Activated T-helper 1 cell treated with anti-CD3 and anti-CD28 coated beads, Interleukin-12 subunit alpha, Interleukin-12 subunit beta, Interleukin-2, Interleukin-4 antibody, amounts not matched to agents 30 ng/mL and 10 ng/mL and 1 ng/mL, durations not matched to agents 14 hours and 24 hours and 36 hours (primary cell): ENCODE results near the gene UNC5A. TPM values are rescaled to one million over a fixed set of nuclear protein-coding genes. Genes with fewer than 3 reads are reported as not detected.

Source experiments
- DNase-seq: peaks from one replicate; pipeline ENCODE4 v3.0.0; 2021; ENCODE audit warnings: low spot score
- H3K27ac Mint-ChIP-seq: one replicate; pipeline ENCODE4 v1.8.0; 2021; ENCODE audit warnings: mild to moderate bottlenecking, mixed read lengths
- H3K27me3 Mint-ChIP-seq: one replicate; pipeline ENCODE4 v1.8.0; 2022; ENCODE audit warnings: mild to moderate bottlenecking, moderate library complexity, mixed read lengths; ENCODE audit not compliant: insufficient read depth
- H3K36me3 Mint-ChIP-seq: one replicate; pipeline ENCODE4 v1.8.0; 2021; ENCODE audit warnings: low read depth, mixed read lengths
- H3K4me1 Mint-ChIP-seq: one replicate; pipeline ENCODE4 v1.8.0; 2021; ENCODE audit warnings: low read depth, mixed read lengths
- H3K4me3 Mint-ChIP-seq: one replicate; pipeline ENCODE4 v1.8.0; 2021; ENCODE audit warnings: mild to moderate bottlenecking, moderate library complexity, mixed read lengths
- H3K9me3 Mint-ChIP-seq: one replicate; pipeline ENCODE4 v1.8.0; 2021; ENCODE audit warnings: mixed read lengths
- intact Hi-C: fragments of 100-400 bp; cut with micrococcal nuclease; formaldehyde crosslinking; loops from one replicate; pipeline ENCODE4 v1.15.1; 2024
- total RNA-seq: library from RNA; stranded (reverse); gene quantifications from 2 replicates; pipeline ENCODE4 v1.2.3, GENCODE V29; 2022

The UNC5A gene
- total RNA-seq, 1 donor from 2014 or later = not detected

DNA sequence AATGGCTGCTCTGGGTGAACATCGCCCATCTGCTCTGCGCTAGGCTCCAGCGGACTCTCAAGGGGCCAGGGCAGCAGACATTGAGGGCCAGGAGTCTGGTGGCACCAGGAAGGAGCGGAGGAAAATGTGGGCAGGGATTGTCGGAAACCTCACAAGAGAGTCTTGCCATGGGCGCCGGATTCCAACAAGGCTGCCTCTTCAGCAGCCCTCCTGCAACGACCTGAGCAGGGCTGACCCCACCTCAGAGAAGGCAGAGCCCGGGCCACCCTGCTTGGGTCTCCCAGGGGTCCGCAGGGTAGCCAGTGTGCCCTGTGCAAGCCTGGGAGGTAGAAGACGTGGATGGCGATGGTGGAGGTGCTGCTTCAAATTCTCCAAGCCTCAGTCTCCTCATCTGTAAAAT is 11.4 kb upstream of the UNC5A start:
- no peaks in the 10 kb centered on the region for H3K36me3 Mint-ChIP-seq
- H3K27ac Mint-ChIP-seq = no peak overlapping the region
- intact Hi-C loops = no loop called here
- H3K9me3 Mint-ChIP-seq = no peaks in the 10 kb centered on the region
- no peaks in the 10 kb centered on the region for H3K4me1 Mint-ChIP-seq
- H3K27me3 Mint-ChIP-seq = peaks cover 17% of the 10 kb centered on the region
- no peak for DNase-seq
- H3K4me3 Mint-ChIP-seq = no peak overlapping the region

DNA sequence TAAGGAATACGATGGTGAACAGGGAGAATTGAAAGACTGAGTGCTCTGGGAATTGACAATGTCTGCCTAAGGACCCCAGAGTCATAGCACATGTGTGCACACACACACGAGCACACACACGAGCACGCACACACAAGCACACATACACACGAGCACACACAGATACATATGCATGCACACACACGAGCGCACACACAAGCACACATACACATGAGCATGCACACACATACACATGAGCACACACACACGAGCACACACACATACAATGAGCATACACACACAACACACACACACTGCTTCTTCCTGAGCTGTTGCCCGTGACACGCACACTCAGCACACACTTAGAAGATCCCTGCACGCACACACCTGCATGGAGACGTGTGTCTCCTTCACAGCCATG is 10.9 kb upstream of the UNC5A start:
- H3K4me3 Mint-ChIP-seq = no peak overlapping the region
- no peaks in the 10 kb centered on the region for H3K36me3 Mint-ChIP-seq
- H3K27me3 Mint-ChIP-seq = peaks cover 17% of the 10 kb centered on the region
- intact Hi-C loops = no loop called here
- no peaks in the 10 kb centered on the region for H3K4me1 Mint-ChIP-seq
- no peak overlapping the region for H3K27ac Mint-ChIP-seq
- DNase-seq = no peak
- H3K9me3 Mint-ChIP-seq = no peaks in the 10 kb centered on the region

DNA sequence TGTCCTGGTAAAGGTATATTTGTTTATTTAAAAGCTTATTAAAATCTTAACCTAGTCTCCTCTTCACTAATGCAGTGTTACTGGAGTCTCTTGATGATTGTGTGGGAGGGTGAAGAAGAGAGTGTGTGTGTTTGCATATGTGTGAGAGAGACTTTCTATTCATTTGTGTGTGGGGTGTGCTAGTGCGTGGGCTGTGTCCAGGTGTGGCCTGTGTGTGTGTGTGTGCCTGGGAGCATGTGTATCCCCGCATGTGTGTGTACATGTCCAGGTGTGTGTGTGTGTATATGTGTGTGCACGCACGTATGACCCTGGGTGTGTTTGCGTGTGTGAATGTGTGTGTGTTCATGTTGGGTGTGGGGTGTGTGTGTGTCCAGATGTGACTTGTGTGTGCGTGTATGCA is 10.3 kb upstream of the UNC5A start:
- no peaks in the 10 kb centered on the region for H3K36me3 Mint-ChIP-seq
- H3K9me3 Mint-ChIP-seq = no peaks in the 10 kb centered on the region
- intact Hi-C loops = no loop called here
- H3K27ac Mint-ChIP-seq = no peak overlapping the region
- no peaks in the 10 kb centered on the region for H3K4me1 Mint-ChIP-seq
- DNase-seq = no peak
- H3K27me3 Mint-ChIP-seq = peaks cover 17% of the 10 kb centered on the region
- H3K4me3 Mint-ChIP-seq = no peak overlapping the region

GRCh38 chr5:176802116-176802784 is 8.1 kb upstream of the UNC5A start:
- Mint-ChIP-seq H3K4me1 (no peaks in the 10 kb centered on the region), H3K27me3 (peaks cover 7% of the 10 kb centered on the region), H3K4me3 (no peak overlapping the region), H3K9me3 (no peaks in the 10 kb centered on the region), H3K27ac (no peak overlapping the region), H3K36me3 (no peaks in the 10 kb centered on the region)
- no peak for DNase-seq
- intact Hi-C loops = no loop called here

DNA sequence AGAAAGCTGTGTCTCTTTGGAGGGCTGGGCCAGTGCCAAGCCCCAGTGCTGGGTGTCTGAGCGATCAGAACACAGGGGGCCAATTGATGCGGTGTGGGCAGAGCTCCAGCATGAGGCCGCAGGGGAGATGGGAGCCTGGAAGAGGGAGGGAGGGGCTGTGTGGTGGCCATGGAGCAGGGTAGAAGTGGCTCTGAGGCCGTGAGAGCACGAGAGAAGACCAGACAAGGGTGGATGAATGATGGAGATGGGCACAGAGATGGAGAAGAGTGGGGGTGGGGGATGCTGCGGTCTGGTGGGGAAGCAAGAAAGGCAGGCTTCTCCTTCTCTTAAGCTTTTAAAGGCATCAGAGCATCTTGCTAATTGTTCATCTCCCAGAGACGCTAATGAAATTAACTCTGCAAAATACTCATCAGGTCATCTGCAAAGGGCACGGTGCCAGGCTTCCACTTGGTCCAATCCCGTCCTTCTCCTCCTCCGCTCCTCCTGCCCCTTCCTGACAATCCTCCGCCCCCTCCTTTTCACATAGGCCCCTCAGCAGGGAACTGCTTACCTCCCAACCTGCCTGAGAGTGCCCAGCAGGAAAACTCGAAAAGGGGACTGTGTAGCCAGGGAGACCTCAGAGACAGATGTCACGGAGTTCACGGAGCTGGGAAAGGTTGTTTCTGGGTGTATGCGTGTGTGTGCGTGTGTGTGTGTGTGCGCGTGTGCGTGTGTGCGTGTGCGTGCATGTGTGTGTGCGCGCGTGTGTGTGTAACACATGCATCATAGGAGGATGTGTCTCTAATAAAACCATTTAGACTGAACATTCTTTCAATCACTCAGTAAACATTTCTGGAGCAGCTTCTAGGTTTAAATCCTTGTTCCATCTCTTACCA is 7.1 kb upstream of the UNC5A start:
- DNase-seq = no peak
- no peaks in the 10 kb centered on the region for H3K9me3 Mint-ChIP-seq
- peaks cover 15% of the 10 kb centered on the region for H3K27me3 Mint-ChIP-seq
- H3K4me3 Mint-ChIP-seq = no peak overlapping the region
- H3K4me1 Mint-ChIP-seq = no peaks in the 10 kb centered on the region
- intact Hi-C loops = no loop called here
- no peak overlapping the region for H3K27ac Mint-ChIP-seq
- no peaks in the 10 kb centered on the region for H3K36me3 Mint-ChIP-seq

DNA sequence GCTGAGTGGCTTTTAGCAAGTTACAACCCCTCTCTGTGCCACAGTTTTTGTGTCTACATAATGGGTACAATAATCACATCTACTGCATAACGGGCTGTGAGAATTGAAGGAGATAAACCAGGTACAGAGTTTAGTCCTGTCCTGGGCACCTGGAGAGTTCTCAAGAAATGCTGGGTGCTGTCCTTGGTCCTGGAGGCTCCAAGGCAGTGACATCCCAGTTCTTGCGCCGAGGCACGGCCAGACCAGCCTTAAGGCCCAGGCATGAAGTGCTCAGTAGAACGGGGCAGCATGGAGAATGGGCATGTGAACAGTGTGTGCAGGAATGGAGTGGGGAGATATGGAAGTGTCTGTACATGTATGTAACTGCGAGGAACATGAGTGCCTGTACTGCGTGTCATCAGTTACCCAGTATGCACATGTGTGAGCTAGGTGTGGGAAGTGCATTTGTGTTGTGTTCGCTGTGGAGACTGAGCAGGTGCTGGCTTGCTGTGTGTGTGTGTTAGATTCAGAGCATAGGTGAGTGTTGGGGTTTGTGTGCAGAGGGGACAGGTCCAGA is 6.3 kb upstream of the UNC5A start:
- H3K36me3 Mint-ChIP-seq = no peaks in the 10 kb centered on the region
- intact Hi-C loops = no loop called here
- H3K4me3 Mint-ChIP-seq = no peak overlapping the region
- H3K9me3 Mint-ChIP-seq = no peaks in the 10 kb centered on the region
- no peaks in the 10 kb centered on the region for H3K4me1 Mint-ChIP-seq
- no peak overlapping the region for H3K27ac Mint-ChIP-seq
- peaks cover 23% of the 10 kb centered on the region for H3K27me3 Mint-ChIP-seq
- DNase-seq = no peak

DNA sequence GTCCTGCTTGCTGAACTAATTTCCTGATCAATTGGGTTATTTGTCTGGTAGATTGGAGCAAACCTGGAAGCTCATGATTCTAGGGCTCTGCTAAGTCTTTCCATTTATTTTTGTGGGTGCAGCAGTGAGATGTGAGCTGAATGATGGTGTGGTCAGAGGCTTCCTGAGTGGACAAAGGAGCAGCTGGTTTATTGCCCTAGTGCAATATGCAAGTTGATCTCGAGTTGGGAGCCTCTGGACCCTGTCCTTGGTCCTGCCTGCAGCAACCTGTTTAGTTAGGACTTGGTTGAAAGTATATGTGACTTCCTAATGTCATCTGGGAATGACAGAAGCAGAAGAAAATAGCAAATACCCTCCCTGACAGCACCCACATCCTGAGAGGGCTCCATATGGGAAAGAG is 4.2 kb upstream of the UNC5A start:
- Mint-ChIP-seq H3K4me3 (no peak overlapping the region), H3K27ac (no peak overlapping the region), H3K4me1 (peaks cover 8% of the 10 kb centered on the region), H3K36me3 (no peaks in the 10 kb centered on the region), H3K27me3 (peaks cover 32% of the 10 kb centered on the region), H3K9me3 (no peaks in the 10 kb centered on the region)
- no peak for DNase-seq
- intact Hi-C loops = no loop called here

GRCh38 chr5:176809544-176810080 is 747 bp upstream of the UNC5A start:
- Mint-ChIP-seq H3K4me1 (peaks cover 11% of the 10 kb centered on the region), H3K27ac (no peak overlapping the region), H3K27me3 (peaks cover 53% of the 10 kb centered on the region), H3K36me3 (no peaks in the 10 kb centered on the region), H3K4me3 (peak overlapping the region; percentile 29), H3K9me3 (no peaks in the 10 kb centered on the region)
- DNase-seq = no peak
- intact Hi-C loops = no loop called here

DNA sequence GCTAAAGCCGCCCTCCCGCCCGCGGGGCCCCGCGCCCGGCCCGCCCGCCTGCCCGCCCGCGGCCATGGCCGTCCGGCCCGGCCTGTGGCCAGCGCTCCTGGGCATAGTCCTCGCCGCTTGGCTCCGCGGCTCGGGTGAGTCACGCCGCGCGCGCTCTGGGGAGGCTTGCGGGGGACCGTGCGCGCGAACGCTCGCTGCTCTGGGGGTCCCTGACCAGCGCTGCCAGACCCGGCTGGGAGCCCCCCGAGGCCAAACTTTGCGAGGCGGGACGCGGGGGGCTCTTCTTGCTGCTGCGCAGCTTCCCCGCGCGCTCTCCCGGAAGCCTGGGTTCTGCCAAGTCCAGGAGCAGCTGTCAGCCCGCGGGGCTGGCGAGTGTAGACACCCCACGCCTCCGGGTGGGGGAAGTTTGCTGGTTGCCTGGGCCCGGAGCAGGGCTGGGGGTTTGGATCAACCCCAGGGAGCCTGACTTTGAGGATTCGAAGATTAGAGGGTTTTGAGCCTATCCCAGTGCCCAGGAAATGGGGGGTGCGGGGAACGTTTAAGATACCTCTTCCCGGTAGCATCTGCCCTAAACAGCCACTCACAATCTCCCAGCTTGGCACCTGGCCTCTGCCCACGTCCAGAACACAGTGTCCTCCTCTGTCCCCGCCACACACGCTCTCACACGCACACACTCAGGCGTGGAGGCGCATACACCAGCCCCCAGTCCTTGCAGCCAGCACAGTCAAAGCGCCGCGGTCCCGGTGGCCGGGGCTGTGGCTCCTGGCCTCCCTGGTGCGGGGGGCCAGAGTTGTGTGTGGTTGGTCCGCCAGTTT is 535 bp downstream of the UNC5A start:
- Mint-ChIP-seq H3K27ac (no peak overlapping the region), H3K9me3 (no peaks in the 10 kb centered on the region), H3K36me3 (no peaks in the 10 kb centered on the region), H3K4me3 (peak overlapping the region; percentile 67), H3K27me3 (peaks cover 53% of the 10 kb centered on the region), H3K4me1 (peaks cover 11% of the 10 kb centered on the region)
- DNase-seq = no peak
- intact Hi-C loops = no loop called here

DNA sequence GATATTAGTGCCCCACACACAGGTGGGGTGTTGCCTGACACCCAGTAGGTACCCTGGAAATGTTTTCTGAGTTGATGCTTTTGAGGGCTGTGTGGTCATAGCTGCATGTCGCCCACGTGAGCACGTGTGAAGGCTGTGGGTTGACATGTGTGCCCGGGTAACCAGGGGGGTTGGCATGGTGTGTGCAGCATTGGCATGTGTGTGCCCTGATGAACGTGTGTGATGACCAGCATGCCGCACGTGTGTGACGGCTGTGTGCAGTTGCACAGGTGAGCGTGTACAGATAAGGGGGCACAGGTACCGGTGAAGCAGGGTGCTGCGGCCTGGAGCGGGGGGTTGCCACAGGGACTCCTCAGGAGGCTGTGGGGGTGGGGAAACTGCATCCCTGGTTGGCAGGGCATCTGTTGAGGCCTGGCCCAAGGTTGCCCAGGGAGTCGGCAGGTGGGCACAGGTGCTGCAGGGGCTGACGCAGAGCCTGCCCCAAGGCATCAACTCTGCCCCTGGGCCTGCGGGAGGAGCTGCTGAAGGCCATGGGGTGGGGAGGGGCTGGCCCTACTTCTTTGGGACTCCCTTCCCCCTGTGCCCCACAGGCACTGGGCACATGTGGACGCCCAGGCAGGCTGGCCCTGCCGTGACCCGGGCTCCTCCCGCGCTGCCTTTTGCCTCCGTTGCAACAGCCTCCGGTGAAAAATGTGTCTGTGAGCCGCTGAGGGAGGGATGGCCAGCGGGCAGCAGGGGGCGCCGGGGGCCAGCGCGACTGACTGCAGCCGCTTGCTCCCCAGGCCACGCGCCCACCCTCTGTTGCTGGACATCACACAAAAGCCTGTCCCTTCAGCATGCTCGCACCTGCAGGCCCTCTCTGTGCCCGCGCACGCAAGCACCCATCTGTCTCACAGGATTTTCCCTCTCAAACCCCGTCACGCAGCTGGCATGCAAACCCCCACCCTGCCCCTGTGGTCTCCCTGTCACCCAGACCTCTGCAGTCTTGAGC is 2.2 kb downstream of the UNC5A start:
- Mint-ChIP-seq H3K4me1 (peaks cover 11% of the 10 kb centered on the region), H3K4me3 (no peak overlapping the region), H3K36me3 (no peaks in the 10 kb centered on the region), H3K27ac (no peak overlapping the region), H3K9me3 (no peaks in the 10 kb centered on the region), H3K27me3 (peaks cover 51% of the 10 kb centered on the region)
- intact Hi-C loops = loop anchor here (2.0 kb wide), 1 partner anchor 146 kb away; no protein-coding TSS in a partner anchor
- DNase-seq = no peak

- Mint-ChIP-seq H3K4me3 (no peak overlapping the region), H3K4me1 (peaks cover 16% of the 10 kb centered on the region), H3K27me3 (peaks cover 49% of the 10 kb centered on the region), H3K36me3 (no peaks in the 10 kb centered on the region), H3K27ac (no peak overlapping the region), H3K9me3 (no peaks in the 10 kb centered on the region)
- intact Hi-C loops = loop anchor here (2.0 kb wide), 1 partner anchor 145 kb away; no protein-coding TSS in a partner anchor
- DNase-seq = no peak
Observed at GRCh38 chr5:176813587-176814312, 3.4 kb downstream of the UNC5A start.
